ENCODE results near the gene LRRC14B. TPM values are rescaled to one million over a fixed set of nuclear protein-coding genes. Genes with fewer than 3 reads are reported as not detected.
"Not testable (repeated sequence)": the region's sequence is repeated elsewhere in the genome, so short reads cannot be mapped to it uniquely, and the experiment has no call there.

Gene LRRC14B
- polyA plus RNA-seq, 3 donors, result not detected

- 5% methylated on average over 7 of the region's 9 CpGs for WGBS (ENCODE audit: insufficient coverage)
These were observed 28.2 kb downstream of the LRRC14B start for GRCh38 chr5:219460-219863.

GRCh38 chr5:219991-220390 is 28.7 kb downstream of the LRRC14B start:
- Mint-ChIP-seq H3K27me3 (ENCODE audit: low read depth in 3 of 3) (no peaks in the 10 kb centered on the region), H3K9me3 (peaks cover 0 to 2% (median 0%) of the 10 kb centered on the region in 7 donors), H3K4me3 (peak overlapping the region; percentile 96 to 98), H3K4me1 (peaks cover 52% of the 10 kb centered on the region), H3K36me3 (peaks cover 18 to 31% of the 10 kb centered on the region in 2 donors), H3K27ac (peak overlapping the region in 4 of 7 donors; percentile 20 to 90 (median 84))
- 7% methylated on average over 2 of the region's 4 CpGs for WGBS (ENCODE audit: insufficient coverage)
- Histone ChIP-seq H3K36me3 (replicated peaks in 1 of 2; ENCODE audit: control insufficient read depth in 1 of 2, insufficient read depth in 2 of 2, low read length in 2 of 2) (peaks cover 13 to 20% of the 10 kb centered on the region in 2 donors), H3K9me3 (replicated peaks in 1 of 2; ENCODE audit: control insufficient read depth in 1 of 2, insufficient read depth in 1 of 2, low read length in 2 of 2) (no peaks in the 10 kb centered on the region), H3K4me2 (replicated peaks; ENCODE audit: extremely low read depth, low read length, poor library complexity, severe bottlenecking) (peak overlapping the region; percentile 83), H3K79me2 (ENCODE audit: insufficient read depth, low read length) (peaks cover 59% of the 10 kb centered on the region), H3K4me1 (ENCODE audit: control insufficient read depth in 1 of 2, insufficient read depth in 2 of 2, low read length in 2 of 2) (peaks cover 25 to 27% of the 10 kb centered on the region in 2 donors), H3K9ac (ENCODE audit: insufficient read depth, low read length, poor library complexity, severe bottlenecking) (peak overlapping the region; percentile 92), H2AFZ (ENCODE audit: insufficient read depth, low read depth, low read length, poor library complexity, severe bottlenecking) (peak overlapping the region; percentile 38), H3K27ac (ENCODE audit: low read depth in 1 of 2, low read length in 2 of 2) (peak overlapping the region in 1 of 2 donors; percentile 38), H3K4me3 (replicated peaks in 1 of 3; ENCODE audit: low read depth in 2 of 3, low read length in 3 of 3) (peak overlapping the region; percentile 84 to 97 (median 95)), H3K27me3 (ENCODE audit: control insufficient read depth in 2 of 2, insufficient read depth in 2 of 2, low read length in 2 of 2) (no peaks in the 10 kb centered on the region), H4K20me1 (ENCODE audit: insufficient read depth, low read length) (peaks cover 58% of the 10 kb centered on the region)
- intact Hi-C loops (cut with micrococcal nuclease), result loop anchor here (2.0 to 5.0 kb wide), 2 partner anchors 47 to 51 kb away; partner anchors contain the start of gene PDCD6 (in 1 of the 2)
- no peak for DNase-seq
- TF ChIP-seq, protein P1, sequence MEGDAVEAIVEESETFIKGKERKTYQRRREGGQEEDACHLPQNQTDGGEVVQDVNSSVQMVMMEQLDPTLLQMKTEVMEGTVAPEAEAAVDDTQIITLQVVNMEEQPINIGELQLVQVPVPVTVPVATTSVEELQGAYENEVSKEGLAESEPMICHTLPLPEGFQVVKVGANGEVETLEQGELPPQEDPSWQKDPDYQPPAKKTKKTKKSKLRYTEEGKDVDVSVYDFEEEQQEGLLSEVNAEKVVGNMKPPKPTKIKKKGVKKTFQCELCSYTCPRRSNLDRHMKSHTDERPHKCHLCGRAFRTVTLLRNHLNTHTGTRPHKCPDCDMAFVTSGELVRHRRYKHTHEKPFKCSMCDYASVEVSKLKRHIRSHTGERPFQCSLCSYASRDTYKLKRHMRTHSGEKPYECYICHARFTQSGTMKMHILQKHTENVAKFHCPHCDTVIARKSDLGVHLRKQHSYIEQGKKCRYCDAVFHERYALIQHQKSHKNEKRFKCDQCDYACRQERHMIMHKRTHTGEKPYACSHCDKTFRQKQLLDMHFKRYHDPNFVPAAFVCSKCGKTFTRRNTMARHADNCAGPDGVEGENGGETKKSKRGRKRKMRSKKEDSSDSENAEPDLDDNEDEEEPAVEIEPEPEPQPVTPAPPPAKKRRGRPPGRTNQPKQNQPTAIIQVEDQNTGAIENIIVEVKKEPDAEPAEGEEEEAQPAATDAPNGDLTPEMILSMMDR (IDR thresholded peaks at IDR 0.05), result no peak

More at GRCh38 chr5:219460-219863, 28.2 kb downstream of the LRRC14B start:
- Histone ChIP-seq H3K9me3 (replicated peaks in 1 of 2; ENCODE audit: control insufficient read depth in 1 of 2, insufficient read depth in 1 of 2, low read length in 2 of 2) (no peaks in the 10 kb centered on the region), H3K27ac (ENCODE audit: low read depth in 1 of 2, low read length in 2 of 2) (peak overlapping the region in 1 of 2 donors; percentile 38), H3K36me3 (replicated peaks in 1 of 2; ENCODE audit: control insufficient read depth in 1 of 2, insufficient read depth in 2 of 2, low read length in 2 of 2) (peaks cover 8 to 15% of the 10 kb centered on the region in 2 donors), H4K20me1 (ENCODE audit: insufficient read depth, low read length) (peaks cover 55% of the 10 kb centered on the region), H3K4me1 (ENCODE audit: control insufficient read depth in 1 of 2, insufficient read depth in 2 of 2, low read length in 2 of 2) (peaks cover 25 to 27% of the 10 kb centered on the region in 2 donors), H2AFZ (ENCODE audit: insufficient read depth, low read depth, low read length, poor library complexity, severe bottlenecking) (peak overlapping the region; percentile 38), H3K27me3 (ENCODE audit: control insufficient read depth in 2 of 2, insufficient read depth in 2 of 2, low read length in 2 of 2) (no peaks in the 10 kb centered on the region), H3K4me2 (replicated peaks; ENCODE audit: extremely low read depth, low read length, poor library complexity, severe bottlenecking) (peak overlapping the region; percentile 83), H3K79me2 (ENCODE audit: insufficient read depth, low read length) (peaks cover 59% of the 10 kb centered on the region), H3K9ac (ENCODE audit: insufficient read depth, low read length, poor library complexity, severe bottlenecking) (peak overlapping the region; percentile 92), H3K4me3 (replicated peaks in 1 of 3; ENCODE audit: low read depth in 2 of 3, low read length in 3 of 3) (peak overlapping the region; percentile 84 to 97 (median 95))
- DNase-seq, result peak; percentile 19 to 46 (median 24)
- H3K27me3 Mint-ChIP-seq (ENCODE audit: low read depth in 3 of 3), result no peaks in the 10 kb centered on the region
- peak overlapping the region in 4 of 7 donors; percentile 20 to 90 (median 84) for H3K27ac Mint-ChIP-seq
- intact Hi-C loops (cut with micrococcal nuclease), result loop anchor here in 1 of 2 donors (2.0 kb wide), 1 partner anchor 51 kb away; the partner anchor contains the start of gene PDCD6
- H3K4me1 Mint-ChIP-seq, result peaks cover 53% of the 10 kb centered on the region
- peaks cover 14 to 31% of the 10 kb centered on the region in 2 donors for H3K36me3 Mint-ChIP-seq
- peak overlapping the region; percentile 96 to 98 for H3K4me3 Mint-ChIP-seq
- peaks cover 0 to 2% (median 0%) of the 10 kb centered on the region in 7 donors for H3K9me3 Mint-ChIP-seq
- TF ChIP-seq, protein P1 (IDR thresholded peaks at IDR 0.05), result no peak

- H3K4me2 ChIP-seq (replicated peaks; ENCODE audit: extremely low read depth, low read length, poor library complexity, severe bottlenecking); H3K27me3 Mint-ChIP-seq (ENCODE audit: low read depth in 3 of 3); DNase-seq; H3K4me3 ChIP-seq (replicated peaks in 1 of 3; ENCODE audit: low read depth in 2 of 3, low read length in 3 of 3); H3K4me3 Mint-ChIP-seq; H2AFZ ChIP-seq (ENCODE audit: insufficient read depth, low read depth, low read length, poor library complexity, severe bottlenecking); H3K27me3 ChIP-seq (ENCODE audit: control insufficient read depth in 2 of 2, insufficient read depth in 2 of 2, low read length in 2 of 2); H3K9me3 Mint-ChIP-seq; H3K9ac ChIP-seq (ENCODE audit: insufficient read depth, low read length, poor library complexity, severe bottlenecking); H3K9me3 ChIP-seq (replicated peaks in 1 of 2; ENCODE audit: control insufficient read depth in 1 of 2, insufficient read depth in 1 of 2, low read length in 2 of 2): not testable (repeated sequence)
- Histone ChIP-seq H3K79me2 (ENCODE audit: insufficient read depth, low read length) (peaks cover 54% of the 10 kb centered on the region), H3K36me3 (replicated peaks in 1 of 2; ENCODE audit: control insufficient read depth in 1 of 2, insufficient read depth in 2 of 2, low read length in 2 of 2) (peaks cover 39 to 51% of the 10 kb centered on the region in 2 donors), H3K4me1 (ENCODE audit: control insufficient read depth in 1 of 2, insufficient read depth in 2 of 2, low read length in 2 of 2) (peaks cover 19 to 27% of the 10 kb centered on the region in 2 donors), H4K20me1 (ENCODE audit: insufficient read depth, low read length) (peaks cover 58% of the 10 kb centered on the region), H3K27ac (ENCODE audit: low read depth in 1 of 2, low read length in 2 of 2) (peak overlapping the region in 1 of 2 donors; percentile 53)
- 0% methylated on average over 1 of the region's 6 CpGs for WGBS (ENCODE audit: insufficient coverage)
- H3K4me1 Mint-ChIP-seq, result peaks cover 42% of the 10 kb centered on the region
- intact Hi-C loops (cut with micrococcal nuclease), result loop anchor here in 1 of 2 donors (5.0 kb wide), 1 partner anchor 44 kb away; no protein-coding TSS in a partner anchor
- peaks cover 40 to 48% of the 10 kb centered on the region in 2 donors for H3K36me3 Mint-ChIP-seq
- peak overlapping the region in 1 of 7 donors; percentile 43 for H3K27ac Mint-ChIP-seq
These were observed 31.8 kb downstream of the LRRC14B start for GRCh38 chr5:222951-223715.

All from CD14-positive monocyte (primary cell).